ENCODE measurements around the gene TRAF2.

DNA sequence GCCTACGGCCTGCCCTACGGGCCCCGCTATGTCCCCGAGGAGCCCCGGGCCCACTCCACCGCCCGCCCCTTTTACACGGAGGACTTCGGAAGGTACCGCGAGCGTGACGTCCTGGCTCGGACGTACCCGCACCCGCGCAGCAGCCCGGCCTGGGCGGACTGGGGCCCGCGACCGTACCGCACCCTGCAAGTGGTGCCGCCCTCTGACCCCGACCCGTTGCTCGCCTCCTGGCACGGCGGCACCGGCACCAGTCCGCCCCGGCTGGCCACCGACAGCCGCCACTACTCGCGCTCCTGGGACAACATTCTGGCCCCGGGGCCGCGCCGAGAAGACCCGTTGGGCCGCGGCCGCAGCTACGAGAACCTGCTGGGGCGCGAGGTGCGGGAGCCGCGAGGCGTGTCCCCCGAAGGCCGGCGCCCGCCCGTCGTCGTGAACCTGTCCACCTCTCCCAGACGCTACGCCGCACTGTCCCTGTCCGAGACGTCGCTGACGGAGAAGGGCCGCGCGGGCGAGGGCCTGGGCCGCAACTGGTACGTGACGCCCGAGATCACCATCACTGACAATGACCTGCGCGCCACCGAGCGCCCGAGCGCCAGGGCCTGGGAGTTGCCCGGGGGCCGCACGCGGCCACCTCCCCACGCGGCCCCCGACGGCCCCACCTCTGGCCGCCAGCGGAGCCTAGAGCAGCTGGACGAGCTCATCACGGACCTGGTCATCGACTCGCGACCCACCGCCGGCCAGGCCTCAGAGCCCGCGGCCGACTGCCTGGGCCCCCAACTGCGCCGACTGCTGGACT is 40.7 kb upstream of the TRAF2 start:
- TF ChIP-seq, protein P1, sequence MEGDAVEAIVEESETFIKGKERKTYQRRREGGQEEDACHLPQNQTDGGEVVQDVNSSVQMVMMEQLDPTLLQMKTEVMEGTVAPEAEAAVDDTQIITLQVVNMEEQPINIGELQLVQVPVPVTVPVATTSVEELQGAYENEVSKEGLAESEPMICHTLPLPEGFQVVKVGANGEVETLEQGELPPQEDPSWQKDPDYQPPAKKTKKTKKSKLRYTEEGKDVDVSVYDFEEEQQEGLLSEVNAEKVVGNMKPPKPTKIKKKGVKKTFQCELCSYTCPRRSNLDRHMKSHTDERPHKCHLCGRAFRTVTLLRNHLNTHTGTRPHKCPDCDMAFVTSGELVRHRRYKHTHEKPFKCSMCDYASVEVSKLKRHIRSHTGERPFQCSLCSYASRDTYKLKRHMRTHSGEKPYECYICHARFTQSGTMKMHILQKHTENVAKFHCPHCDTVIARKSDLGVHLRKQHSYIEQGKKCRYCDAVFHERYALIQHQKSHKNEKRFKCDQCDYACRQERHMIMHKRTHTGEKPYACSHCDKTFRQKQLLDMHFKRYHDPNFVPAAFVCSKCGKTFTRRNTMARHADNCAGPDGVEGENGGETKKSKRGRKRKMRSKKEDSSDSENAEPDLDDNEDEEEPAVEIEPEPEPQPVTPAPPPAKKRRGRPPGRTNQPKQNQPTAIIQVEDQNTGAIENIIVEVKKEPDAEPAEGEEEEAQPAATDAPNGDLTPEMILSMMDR (IDR thresholded peaks at IDR 0.05; ENCODE audit: insufficient read depth, low read depth, low read length), result no peak
- TF ChIP-seq EZH2 (IDR thresholded peaks at IDR 0.05; ENCODE audit: insufficient read depth, low read length), result peak; percentile 80

All from astrocyte (in vitro differentiated cells and primary cell).